ENCODE data around the gene PGBD1. TPM values are rescaled to one million over a fixed set of nuclear protein-coding genes. Genes with fewer than 3 reads are reported as not detected.

PGBD1 gene
- total and polyA plus RNA-seq, 2 of the 8 experiments (the other 6 are each of a cell fraction or from before 2014, with no cell fraction given), result 2.5 to 9.2 TPM

DNA sequence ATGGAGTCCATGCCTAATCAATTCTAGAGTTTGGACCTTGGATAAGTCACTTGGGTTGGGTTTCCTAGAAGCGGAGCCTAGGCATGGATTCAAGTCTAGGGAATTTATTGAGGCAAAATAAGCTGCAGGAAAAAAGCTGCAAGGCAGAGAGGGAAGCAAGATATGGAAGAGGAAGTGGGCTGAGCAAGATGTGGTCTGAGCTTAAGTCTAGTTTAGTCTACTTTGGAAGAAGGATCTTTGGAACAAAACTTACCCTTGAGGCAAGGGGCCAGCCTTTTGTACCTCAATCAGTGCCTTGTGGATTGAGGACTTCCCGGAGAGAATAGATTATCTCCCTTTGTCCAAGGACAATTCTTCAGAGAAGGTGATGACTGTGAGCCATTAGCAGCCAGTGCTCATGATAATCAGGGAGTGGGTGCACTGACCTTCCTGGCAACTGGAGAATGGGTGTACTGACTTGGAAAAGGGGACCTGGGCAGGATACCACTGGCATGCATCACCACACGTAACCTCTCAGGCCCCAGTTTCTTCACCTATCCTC is 45.4 kb upstream of the PGBD1 start:
- 87% methylated on average over 3 of the region's 3 CpGs; no CpG with 5 or more reads in 1 of the 2 experiments for WGBS, 2 experiments (ENCODE audit: extremely low coverage in 1 of 2, insufficient coverage in 1 of 2, insufficient read length in 1 of 2, insufficient replicate concordance in 2 of 2, low coverage in 1 of 2, low lambda C conversion rate in 2 of 2, missing lambda C conversion rate in 1 of 2)
- Histone ChIP-seq H2BK15ac (ENCODE audit: low read length) (no peak overlapping the region), H3K4me1 (replicated peaks in 1 of 4; ENCODE audit: control insufficient read depth in 3 of 4, insufficient read depth in 4 of 4, low read length in 3 of 4) (no peaks in the 10 kb centered on the region; a peak in 1 of 7 replicates), H2BK12ac (ENCODE audit: low read depth, low read length) (no peak overlapping the region), H3K36me3 (ENCODE audit: control insufficient read depth in 2 of 4, insufficient read depth in 4 of 4, low read length in 3 of 4) (peaks cover 7 to 38% (median 20%) of the 10 kb centered on the region in 4 experiments; a peak in 7 of 8 replicates), H3K4me3 (ENCODE audit: extremely low read depth in 1 of 4, insufficient read depth in 2 of 4, low read depth in 3 of 4, low read length in 4 of 4) (no peak overlapping the region), H3K18ac (ENCODE audit: extremely low read depth, low read length) (no peak overlapping the region), H3K79me2 (ENCODE audit: control insufficient read depth in 1 of 2, insufficient read depth in 2 of 2, low read length in 2 of 2) (no peaks in the 10 kb centered on the region), H2BK120ac (replicated peaks; ENCODE audit: low read depth, low read length) (no peak overlapping the region), H3K4ac (replicated peaks; ENCODE audit: insufficient read length, low read depth, low read length) (no peak overlapping the region), H3K14ac (ENCODE audit: insufficient read length) (no peak overlapping the region), H4K5ac (ENCODE audit: insufficient read length, low read depth, low read length) (no peak overlapping the region), H3K23ac (ENCODE audit: insufficient read length) (no peak overlapping the region), H3K56ac (replicated peaks; ENCODE audit: insufficient read length, low read depth, low read length) (no peak overlapping the region), H4K20me1 (replicated peaks in 1 of 2; ENCODE audit: control insufficient read depth in 1 of 2, insufficient read depth in 2 of 2, low read length in 2 of 2) (no peaks in the 10 kb centered on the region), H4K91ac (replicated peaks; ENCODE audit: insufficient read length, low read length) (no peak overlapping the region), H2BK20ac (ENCODE audit: low read length) (no peak overlapping the region), H4K8ac (ENCODE audit: extremely low read depth, insufficient read depth, low read length) (no peak overlapping the region), H3K23me2 (ENCODE audit: low read depth, low read length) (no peaks in the 10 kb centered on the region; the same call in 1 of the 2 replicates), H3K79me1 (ENCODE audit: low read depth, low read length) (no peaks in the 10 kb centered on the region), H2BK5ac (ENCODE audit: low read depth, low read length) (no peak overlapping the region), H3K9me3 (ENCODE audit: insufficient read depth in 2 of 2, low read depth in 1 of 2, low read length in 1 of 2) (0 out of 4 replicates have a peak, but pooled peaks cover 0 to 3% of the 10 kb centered on the region in 2 experiments), H3K9ac (replicated peaks in 1 of 4; ENCODE audit: extremely low read depth in 1 of 4, low read depth in 3 of 4, low read length in 3 of 4) (no peak overlapping the region), H3K27me3 (replicated peaks in 1 of 4; ENCODE audit: control insufficient read depth in 3 of 4, extremely low read depth in 1 of 4, insufficient read depth in 3 of 4, low read length in 3 of 4) (no peaks in the 10 kb centered on the region), H2AFZ (ENCODE audit: low read length) (no peak overlapping the region), H3K27ac (ENCODE audit: low read depth, low read length) (no peak overlapping the region), H2AK5ac (ENCODE audit: low read depth, low read length) (no peak overlapping the region), H3K4me2 (ENCODE audit: insufficient read depth in 1 of 2, low read depth in 2 of 2, low read length in 2 of 2) (no peak overlapping the region)
- FAIRE-seq (no peak), DNase-seq (ENCODE audit: low read depth in 1 of 2, low spot score in 2 of 2) (no peak)
- POLR2A ChIA-PET (ENCODE audit: partially characterized antibody), result interaction anchor here (1.3 kb wide), 1 partner anchor 45 kb away, joined by 3 read pairs; the partner anchor contains the start of gene PGBD1
- CTCF ChIA-PET (ENCODE audit: partially characterized antibody), result no interaction called here
- TF ChIP-seq HDAC2 (IDR thresholded peaks at IDR 0.05; ENCODE audit: borderline replicate concordance in 1 of 2, low read depth in 2 of 2, low read length in 2 of 2), result no peak
- no peak for TF ChIP-seq RFX5 (IDR thresholded peaks at IDR 0.05; ENCODE audit: borderline replicate concordance, low read depth, low read length)
- TF ChIP-seq MAFK (IDR thresholded peaks at IDR 0.05; ENCODE audit: low read depth, low read length), result no peak
- no peak for TF ChIP-seq FOSL1 (IDR thresholded peaks at IDR 0.05; ENCODE audit: insufficient read depth, low read depth, low read length)
- peak; percentile 80 for TF ChIP-seq NANOG (IDR thresholded peaks at IDR 0.05; ENCODE audit: insufficient read depth, low read depth, low read length, poor library complexity, severe bottlenecking)

Measured in H1 (cell line).